ENCODE measurements around the gene GRM8.

The GRM8 gene

GRCh38 chr7:126637538-126637937 lies 615.2 kb downstream of the GRM8 start:
- Histone ChIP-seq H3K36me3 (replicated peaks; ENCODE audit: insufficient read depth, low read length) (no peaks in the 10 kb centered on the region), H2AFZ (ENCODE audit: low read length) (no peak overlapping the region), H3K4me3 (ENCODE audit: low read length) (no peak overlapping the region), H3K9ac (ENCODE audit: low read length) (no peak overlapping the region), H3K4me2 (ENCODE audit: low read depth, low read length) (no peak overlapping the region), H4K20me1 (ENCODE audit: insufficient read depth, low read length) (no peaks in the 10 kb centered on the region), H3K27me3 (replicated peaks; ENCODE audit: insufficient read depth, low read length) (no peaks in the 10 kb centered on the region), H3F3A (ENCODE audit: insufficient read depth, low read length) (no peaks in the 10 kb centered on the region), H3K79me2 (ENCODE audit: low read length) (no peaks in the 10 kb centered on the region), H3K27ac (ENCODE audit: low read length) (no peak overlapping the region), H3K4me1 (ENCODE audit: low read length) (no peaks in the 10 kb centered on the region), H3K9me3 (replicated peaks; ENCODE audit: insufficient read depth, low read length) (no peaks in the 10 kb centered on the region), H3K9me2 (replicated peaks; ENCODE audit: insufficient read depth, low read length) (no peaks in the 10 kb centered on the region)
- TF ChIP-seq EZH2 (optimal IDR thresholded peaks at IDR 0.05; ENCODE audit: low read depth, low read length), result no peak
- no peak for TF ChIP-seq EZH2phosphoT487 (IDR thresholded peaks at IDR 0.05; ENCODE audit: low read length)
- TF ChIP-seq CTCF (IDR thresholded peaks at IDR 0.05; ENCODE audit: low read length), result no peak
- no peak for DNase-seq

- no peak for DNase-seq
Measured at GRCh38 chr7:126635545-126635944, 617.2 kb downstream of the GRM8 start.

GRCh38 chr7:126608339-126608776 lies 644.4 kb downstream of the GRM8 start:
- no peak for TF ChIP-seq EZH2 (optimal IDR thresholded peaks at IDR 0.05; ENCODE audit: low read depth, low read length)
- peak; percentile 48 for TF ChIP-seq CTCF (IDR thresholded peaks at IDR 0.05; ENCODE audit: low read length)
- no peak overlapping the region for H3K4me2 ChIP-seq (ENCODE audit: low read depth, low read length)
- H3K4me1 ChIP-seq (ENCODE audit: low read length), result no peaks in the 10 kb centered on the region
- H3K27ac ChIP-seq (ENCODE audit: low read length), result no peak overlapping the region
- no peaks in the 10 kb centered on the region for H4K20me1 ChIP-seq (ENCODE audit: insufficient read depth, low read length)
- H3K9me3 ChIP-seq (replicated peaks; ENCODE audit: insufficient read depth, low read length), result no peaks in the 10 kb centered on the region
- no peaks in the 10 kb centered on the region for H3K36me3 ChIP-seq (replicated peaks; ENCODE audit: insufficient read depth, low read length)
- H3K79me2 ChIP-seq (ENCODE audit: low read length), result no peaks in the 10 kb centered on the region
- no peak overlapping the region for H2AFZ ChIP-seq (ENCODE audit: low read length)
- H3K27me3 ChIP-seq (replicated peaks; ENCODE audit: insufficient read depth, low read length), result no peaks in the 10 kb centered on the region
- no peaks in the 10 kb centered on the region for H3K9me2 ChIP-seq (replicated peaks; ENCODE audit: insufficient read depth, low read length)
- H3F3A ChIP-seq (ENCODE audit: insufficient read depth, low read length), result no peaks in the 10 kb centered on the region
- H3K4me3 ChIP-seq (ENCODE audit: low read length), result no peak overlapping the region
- no peak overlapping the region for H3K9ac ChIP-seq (ENCODE audit: low read length)
- peak; percentile 19 for DNase-seq

More at GRCh38 chr7:126635545-126635944, 617.2 kb downstream of the GRM8 start:
- Histone ChIP-seq H3F3A (ENCODE audit: insufficient read depth, low read length) (no peaks in the 10 kb centered on the region), H3K4me2 (ENCODE audit: low read depth, low read length) (no peak overlapping the region), H3K36me3 (replicated peaks; ENCODE audit: insufficient read depth, low read length) (no peaks in the 10 kb centered on the region), H3K27ac (ENCODE audit: low read length) (no peak overlapping the region), H4K20me1 (ENCODE audit: insufficient read depth, low read length) (no peaks in the 10 kb centered on the region), H3K27me3 (replicated peaks; ENCODE audit: insufficient read depth, low read length) (no peaks in the 10 kb centered on the region), H3K79me2 (ENCODE audit: low read length) (no peaks in the 10 kb centered on the region), H3K9me2 (replicated peaks; ENCODE audit: insufficient read depth, low read length) (no peaks in the 10 kb centered on the region), H3K9ac (ENCODE audit: low read length) (no peak overlapping the region), H3K4me1 (ENCODE audit: low read length) (no peaks in the 10 kb centered on the region), H3K4me3 (ENCODE audit: low read length) (no peak overlapping the region), H2AFZ (ENCODE audit: low read length) (no peak overlapping the region), H3K9me3 (replicated peaks; ENCODE audit: insufficient read depth, low read length) (no peaks in the 10 kb centered on the region)
- TF ChIP-seq EZH2phosphoT487 (IDR thresholded peaks at IDR 0.05; ENCODE audit: low read length) (no peak), CTCF (IDR thresholded peaks at IDR 0.05; ENCODE audit: low read length) (no peak), EZH2 (optimal IDR thresholded peaks at IDR 0.05; ENCODE audit: low read depth, low read length) (no peak)
